HepG2 (cell line): Measurements from ENCODE around the gene DIAPH3. TPM values are rescaled to one million over a fixed set of nuclear protein-coding genes. Genes with fewer than 3 reads are reported as not detected.

Source experiments
- ARID3A ChIP-seq: IDR thresholded peaks from 2 replicates; pipeline ENCODE4 v1.6.1; 2012; ENCODE audit warnings: low read depth, low read length, improper control_type of control experiment
- ARNT ChIP-seq: fragments of 450-650 bp; IDR thresholded peaks from 2 replicates; pipeline ENCODE4 v1.6.1; 2017
- ATF1 ChIP-seq: IDR thresholded peaks from 2 replicates; pipeline ENCODE4 v1.6.1; 2016; ENCODE audit warnings: mild to moderate bottlenecking, control low read depth
- TBL1XR1 ChIP-seq: fragments of 150-350 bp; IDR thresholded peaks from 2 replicates; pipeline ENCODE4 v1.6.1; 2014; ENCODE audit warnings: borderline replicate concordance, low read length; ENCODE audit not compliant: partially characterized antibody
- TRAFD1 ChIP-seq: sonication (generic); formaldehyde crosslinking; IDR thresholded peaks from 2 replicates; pipeline ENCODE4 v1.5.1; 2020; ENCODE audit warnings: missing genetic modification reagents, mild to moderate bottlenecking, borderline replicate concordance
- YY1 ChIP-seq: IDR thresholded peaks from 2 replicates; pipeline ENCODE4 v1.6.1; 2011; ENCODE audit warnings: low read length, low read depth, moderate library complexity, mild to moderate bottlenecking; ENCODE audit not compliant: insufficient read depth, insufficient replicate concordance
- ZFP36 ChIP-seq: fragments of 150-350 bp; IDR thresholded peaks from 2 replicates; pipeline ENCODE4 v1.6.1; 2018; ENCODE audit warnings: borderline replicate concordance, low read length, low read depth; ENCODE audit not compliant: partially characterized antibody
- ZNF350 ChIP-seq: sonication (generic); formaldehyde crosslinking; IDR thresholded peaks from 2 replicates; pipeline ENCODE4 v1.4.0; 2020; ENCODE audit warnings: mild to moderate bottlenecking, low read depth, missing genetic modification reagents, borderline replicate concordance
- ZNF510 ChIP-seq: sonication (generic); formaldehyde crosslinking; IDR thresholded peaks from 2 replicates; pipeline ENCODE4 v1.4.0; 2020; ENCODE audit warnings: low read depth, mild to moderate bottlenecking, missing genetic modification reagents
- ZNF552 ChIP-seq: sonication (generic); formaldehyde crosslinking; IDR thresholded peaks from 2 replicates; pipeline ENCODE4 v1.9.0; 2022; ENCODE audit warnings: missing genetic modification reagents, mild to moderate bottlenecking, borderline replicate concordance
- ZNF772 ChIP-seq: sonication (generic); formaldehyde crosslinking; IDR thresholded peaks from 2 replicates; pipeline ENCODE4 v1.5.0; 2020; ENCODE audit warnings: mild to moderate bottlenecking, missing genetic modification reagents
- polyA plus RNA-seq, 8 experiments: library from polyadenylated mRNA; depleted of rRNA in 3 of 8; stranded (reverse) in 7 of 8; unstranded in 1 of 8; fragments of >200 nt; fragmentation: Illumina TruSeq in 4 of 8; extraction: Trizol in 4 of 8; gene quantifications; 2 replicates each; pipeline versions ENCODE4 v1.2.1 to v1.2.3, GENCODE V29; 2011 to 2016; ENCODE audit warnings: low read depth in 4 of 8, missing spikeins in 1 of 8, mixed read lengths in 1 of 8; ENCODE audit not compliant: insufficient read depth in 1 of 8
- total RNA-seq, 5 experiments: library from RNA; depleted of rRNA; stranded (reverse); fragments of >200 nt; fragmentation: Illumina TruSeq; extraction: Trizol; gene quantifications; 2 replicates each; pipeline ENCODE4 v1.2.3, GENCODE V29; 2016; ENCODE audit warnings: low read depth in 1 of 5

Gene DIAPH3
- total and polyA plus RNA-seq, 2 of the 13 experiments (the other 11 are each of a cell fraction or from before 2014, with no cell fraction given) = 4.0 to 9.3 TPM

GRCh38 chr13:59643906-59644626 is 519.7 kb downstream of the DIAPH3 start (continued):
- no peak for TF ChIP-seq ARNT
- TF ChIP-seq ATF1 (CRISPR knock-in tag) = no peak
- no peak for TF ChIP-seq ZFP36
- no peak for TF ChIP-seq TRAFD1 (CRISPR knock-in tag)
- no peak for TF ChIP-seq ZNF552 (CRISPR knock-in tag)
- TF ChIP-seq TBL1XR1 = no peak
- TF ChIP-seq YY1 = no peak
- no peak for TF ChIP-seq ZNF350
- no peak for TF ChIP-seq ZNF772 (CRISPR knock-in tag)
- no peak for TF ChIP-seq ARID3A
- no peak for TF ChIP-seq ZNF510
